HG03108 (cell line): ENCODE measurements around the gene SVOP.

Source experiments
- ATAC-seq: cut with Tn5 transposase; IDR thresholded peaks from one replicate; pipeline ENCODE4 v1.9.1; 2021; ENCODE audit warnings: moderate library complexity; ENCODE audit not compliant: unreplicated experiment

The SVOP gene

DNA sequence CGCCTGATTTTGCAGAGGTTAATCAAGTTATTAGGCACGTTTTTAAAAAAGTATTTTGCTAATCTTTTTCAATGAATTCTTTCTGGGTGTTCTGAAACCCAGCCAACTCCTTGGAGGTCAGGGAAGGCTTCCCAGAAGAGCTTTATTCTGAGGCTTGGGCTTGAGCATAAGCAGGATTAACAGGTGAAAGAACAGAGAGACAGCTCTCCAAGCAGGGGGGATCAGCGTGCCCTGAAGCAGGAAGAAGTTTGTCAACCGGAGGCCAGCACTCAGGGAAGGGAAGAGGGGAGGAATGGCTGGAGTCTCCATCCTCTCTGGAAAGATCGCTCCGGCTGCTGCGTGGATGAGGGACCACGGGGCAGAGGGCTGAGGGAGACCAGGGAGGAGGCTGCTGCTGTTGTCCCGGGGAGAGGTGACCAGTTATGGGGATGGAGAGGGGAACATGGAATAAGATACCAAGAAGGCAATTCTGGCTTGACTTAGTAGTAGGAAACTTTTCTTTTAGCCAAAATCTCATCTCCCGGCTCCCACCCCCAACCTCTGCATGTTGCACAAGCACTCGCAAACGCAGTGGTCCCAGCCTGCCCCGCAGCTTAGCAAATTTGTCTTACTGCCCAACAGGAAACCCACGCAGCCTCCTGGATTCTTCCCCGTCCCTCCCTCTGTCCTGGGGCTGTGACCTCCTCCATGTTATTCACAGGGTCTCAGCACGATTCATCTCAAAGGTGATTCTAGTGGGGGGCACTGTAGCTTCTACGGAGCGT is 162.4 kb downstream of the SVOP start:
- ATAC-seq, result no peak
